Astrocyte of the cerebellum (primary cell): ENCODE data around the gene NOTCH1.

Experiments used
- DNase-seq: peaks from one replicate; pipeline ENCODE4 v3.0.0-alpha.2; 2011; ENCODE audit warnings: low read depth
- H3K4me3 ChIP-seq: 2 replicates; pipeline ENCODE4 v1.5.1; 2011; ENCODE audit warnings: mild to moderate bottlenecking, low read depth, low read length, moderate library complexity
- in situ Hi-C: cut with HindIII; loops from 2 replicates; pipeline ENCODE4 v1.10.0; 2017; ENCODE audit warnings: low sequenced_read_pairs
- TF ChIP-seq, protein P1 (sequence below): IDR thresholded peaks from 2 replicates; pipeline ENCODE4 v1.5.1; 2012; ENCODE audit warnings: low read length, low read depth, moderate library complexity, mild to moderate bottlenecking; ENCODE audit errors: missing control alignments

NOTCH1 gene

DNA sequence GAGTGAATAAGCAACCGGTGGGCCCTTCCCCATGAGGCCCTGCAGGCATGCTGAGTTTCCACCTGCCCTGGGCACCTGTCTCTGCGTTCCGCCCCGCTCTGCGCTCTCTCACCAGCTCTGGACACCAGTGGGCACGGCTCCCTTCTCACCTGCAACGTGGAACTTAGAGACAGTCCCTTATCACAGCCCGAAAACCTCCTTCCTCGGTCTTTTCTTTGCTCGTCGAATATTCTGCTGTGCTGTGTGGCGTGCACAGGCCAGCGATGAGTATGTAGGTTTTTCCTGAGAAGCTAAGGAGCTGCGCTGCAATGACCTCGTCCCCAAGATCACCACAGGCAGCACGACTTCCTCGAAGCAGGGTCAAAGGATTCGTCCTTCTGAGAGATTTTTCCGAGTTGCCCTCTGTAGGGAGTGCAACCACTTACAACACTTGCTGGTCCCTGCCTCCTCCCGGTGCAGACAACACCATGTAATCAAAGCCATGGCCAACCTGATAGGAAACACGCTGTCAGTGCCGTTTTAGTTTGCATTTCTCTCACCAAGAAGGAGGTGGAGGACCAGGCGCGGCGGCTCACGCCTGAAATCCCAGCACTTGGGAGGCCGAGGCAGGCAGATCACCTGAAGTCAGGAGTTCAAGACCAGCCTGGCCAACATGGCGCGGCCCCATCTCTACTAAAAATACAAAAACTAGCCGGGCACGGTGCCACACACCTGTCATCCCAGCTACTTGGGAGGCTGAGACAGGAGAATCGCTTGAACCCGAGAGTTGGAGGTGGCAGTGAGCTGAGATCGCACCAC is 27.2 kb upstream of the NOTCH1 start:
- DNase-seq: no peak
- in situ Hi-C loops: no loop called here
- no peak overlapping the region for H3K4me3 ChIP-seq
- TF ChIP-seq, protein P1, sequence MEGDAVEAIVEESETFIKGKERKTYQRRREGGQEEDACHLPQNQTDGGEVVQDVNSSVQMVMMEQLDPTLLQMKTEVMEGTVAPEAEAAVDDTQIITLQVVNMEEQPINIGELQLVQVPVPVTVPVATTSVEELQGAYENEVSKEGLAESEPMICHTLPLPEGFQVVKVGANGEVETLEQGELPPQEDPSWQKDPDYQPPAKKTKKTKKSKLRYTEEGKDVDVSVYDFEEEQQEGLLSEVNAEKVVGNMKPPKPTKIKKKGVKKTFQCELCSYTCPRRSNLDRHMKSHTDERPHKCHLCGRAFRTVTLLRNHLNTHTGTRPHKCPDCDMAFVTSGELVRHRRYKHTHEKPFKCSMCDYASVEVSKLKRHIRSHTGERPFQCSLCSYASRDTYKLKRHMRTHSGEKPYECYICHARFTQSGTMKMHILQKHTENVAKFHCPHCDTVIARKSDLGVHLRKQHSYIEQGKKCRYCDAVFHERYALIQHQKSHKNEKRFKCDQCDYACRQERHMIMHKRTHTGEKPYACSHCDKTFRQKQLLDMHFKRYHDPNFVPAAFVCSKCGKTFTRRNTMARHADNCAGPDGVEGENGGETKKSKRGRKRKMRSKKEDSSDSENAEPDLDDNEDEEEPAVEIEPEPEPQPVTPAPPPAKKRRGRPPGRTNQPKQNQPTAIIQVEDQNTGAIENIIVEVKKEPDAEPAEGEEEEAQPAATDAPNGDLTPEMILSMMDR: no peak

DNA sequence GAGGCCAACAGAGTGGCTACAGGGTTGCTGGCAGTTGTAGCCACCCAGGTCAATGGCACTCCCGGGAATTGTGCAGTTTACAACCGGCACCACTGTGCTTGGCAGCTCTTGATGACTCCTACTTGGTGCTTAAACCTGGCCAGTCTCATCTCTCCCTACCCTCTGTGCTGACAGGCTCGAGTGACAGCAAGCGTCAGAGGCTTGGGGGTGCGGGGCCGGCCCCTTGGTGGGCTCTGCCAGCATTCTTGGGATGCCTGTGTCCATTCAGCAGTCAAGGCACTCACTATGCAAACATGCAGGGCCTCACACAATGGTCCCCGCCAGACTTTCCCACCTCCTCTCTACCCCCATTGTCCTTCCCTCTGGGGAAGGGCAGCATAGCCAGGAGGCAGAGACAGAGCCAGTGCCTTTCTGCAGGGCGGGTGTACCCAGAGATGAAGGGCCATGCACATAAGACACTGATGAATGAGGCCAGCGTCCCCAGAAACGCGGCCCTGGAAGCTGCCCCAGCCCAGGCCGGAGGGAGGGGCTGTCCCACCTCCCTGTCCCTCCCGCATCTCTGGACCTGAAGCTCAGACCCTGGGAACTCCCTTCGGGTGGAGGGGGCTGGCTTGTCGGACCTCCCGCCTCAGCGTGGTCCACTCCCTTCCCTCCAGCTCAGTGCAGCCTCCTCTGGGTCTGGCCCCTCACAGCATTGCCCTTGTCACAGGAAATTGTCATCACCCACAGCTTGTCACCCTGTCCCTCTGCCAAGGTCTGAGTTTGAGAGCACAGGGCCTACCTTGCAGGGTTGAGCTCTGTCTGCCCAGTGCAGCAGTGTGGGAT is 26.4 kb upstream of the NOTCH1 start:
- DNase-seq: peak; percentile 59

DNA sequence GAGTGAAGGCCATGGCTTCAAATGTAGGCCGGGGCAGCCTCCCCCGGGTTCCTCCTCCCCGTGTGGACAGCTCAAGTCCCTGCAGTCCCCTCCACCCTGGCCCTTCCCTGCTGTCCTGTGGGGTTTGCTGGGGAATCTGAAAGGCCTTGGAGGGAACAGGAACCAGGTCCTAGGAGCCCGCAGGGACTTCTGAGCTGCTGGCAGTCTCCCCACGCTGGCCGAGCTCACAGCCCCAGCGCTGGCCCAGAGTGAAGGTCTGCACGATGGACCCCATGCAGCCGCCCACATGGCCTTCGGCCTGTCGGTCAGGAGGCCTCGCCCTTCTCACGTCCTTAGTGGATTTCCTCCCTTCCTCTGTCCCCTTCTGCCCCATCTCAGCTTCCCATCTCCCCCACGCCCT is 25.7 kb upstream of the NOTCH1 start:
- no peak for DNase-seq
- in situ Hi-C loops: no loop called here
- H3K4me3 ChIP-seq: no peak overlapping the region
- TF ChIP-seq, protein P1: no peak

More for the DNA sequence above, 26.4 kb upstream of the NOTCH1 start:
- TF ChIP-seq, protein P1: no peak
- in situ Hi-C loops: no loop called here
- no peak overlapping the region for H3K4me3 ChIP-seq

DNA sequence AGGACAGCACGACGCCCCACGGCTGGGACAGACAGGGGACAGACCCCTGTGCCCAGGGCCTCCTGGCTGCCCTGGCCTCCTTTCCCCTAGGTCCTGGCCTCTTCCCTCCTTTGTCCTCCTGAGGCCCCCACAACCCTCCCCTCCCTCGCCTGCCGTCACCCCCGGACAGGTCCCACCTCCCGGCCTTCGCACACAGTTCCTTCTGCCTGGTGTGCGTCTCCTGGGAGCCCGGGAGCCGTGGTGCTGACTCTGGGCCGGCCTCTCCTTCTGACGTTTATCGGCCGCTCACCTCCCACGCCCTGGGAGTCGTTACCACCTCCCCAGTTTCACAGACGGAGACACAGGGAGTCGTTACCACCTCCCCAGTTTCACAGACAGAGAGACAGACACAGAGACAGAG is 25.1 kb upstream of the NOTCH1 start:
- TF ChIP-seq, protein P1: no peak
- no peak for DNase-seq
- in situ Hi-C loops: no loop called here
- H3K4me3 ChIP-seq: no peak overlapping the region

DNA sequence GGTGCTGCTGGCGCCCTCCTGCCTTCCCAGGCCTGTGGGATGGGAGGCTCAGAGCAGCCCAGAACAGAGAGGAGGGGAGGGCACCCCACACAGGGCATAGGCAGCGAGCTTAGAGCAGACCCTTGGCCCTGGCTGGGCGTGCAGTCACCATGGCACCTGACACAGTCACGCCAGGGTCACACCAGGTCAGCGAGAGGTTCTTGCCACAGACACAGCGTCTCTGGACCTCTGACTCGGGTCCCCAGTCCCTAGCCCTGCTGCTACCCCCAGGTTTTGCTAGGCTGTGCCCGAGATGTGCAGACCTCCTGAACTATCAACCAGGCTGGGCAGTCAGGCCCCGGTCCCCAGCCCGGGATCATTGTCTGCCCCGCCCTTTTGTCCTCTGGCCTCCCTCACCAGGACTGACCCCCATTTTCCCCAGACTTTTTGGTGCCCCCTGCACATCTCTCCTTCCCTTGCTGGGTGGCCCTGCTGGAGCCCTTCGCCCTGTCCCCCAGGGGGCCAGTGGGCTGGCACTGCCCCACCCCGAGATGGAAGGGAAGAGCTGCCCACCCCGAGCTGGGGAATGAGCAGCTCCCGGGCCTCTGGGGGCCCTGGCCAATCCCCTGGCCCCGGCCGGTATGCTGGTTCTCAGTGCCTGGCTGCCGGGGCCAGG is 24.5 kb upstream of the NOTCH1 start:
- in situ Hi-C loops: no loop called here
- no peak overlapping the region for H3K4me3 ChIP-seq
- DNase-seq: no peak
- TF ChIP-seq, protein P1: no peak

DNA sequence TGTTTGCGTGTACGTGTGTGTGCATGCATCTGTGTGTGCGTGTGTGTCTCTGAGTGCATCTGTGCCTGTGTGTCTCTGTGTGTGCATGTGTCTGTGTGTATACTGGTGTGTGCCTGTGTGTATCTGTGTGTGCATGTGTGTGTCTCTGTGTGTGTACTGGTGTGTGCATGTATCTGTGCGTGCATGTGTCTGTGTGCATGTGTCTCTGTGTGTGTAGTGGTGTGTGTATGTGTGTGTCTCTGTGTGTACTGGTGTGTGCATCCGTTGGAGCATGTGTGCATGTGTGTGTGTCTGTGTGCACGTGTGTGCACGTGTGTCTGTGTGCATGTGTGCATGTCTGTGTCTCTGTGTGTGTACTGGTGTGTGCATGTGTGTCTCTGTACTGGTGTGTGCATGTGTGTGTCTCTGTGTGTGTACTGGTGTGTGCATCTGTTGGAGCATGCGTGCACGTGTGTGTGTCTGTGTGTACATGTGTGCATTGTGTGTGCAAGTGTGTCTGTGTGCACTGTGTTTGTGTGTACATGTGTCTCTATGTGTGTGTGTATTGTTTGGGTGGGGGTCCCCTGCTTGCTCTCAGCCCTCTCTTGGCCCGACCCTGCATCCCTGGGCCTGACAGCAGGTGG is 23.8 kb upstream of the NOTCH1 start:
- DNase-seq: no peak
- in situ Hi-C loops: no loop called here
- TF ChIP-seq, protein P1: no peak
- H3K4me3 ChIP-seq: no peak overlapping the region
